B cell (primary cell): Measurements from ENCODE around the gene GALNT18. TPM values are rescaled to one million over a fixed set of nuclear protein-coding genes. Genes with fewer than 3 reads are reported as not detected.

Source experiments
- ATAC-seq: fragments of 200-7000 bp; cut with Tn5 transposase; one replicate; pipeline ENCODE4 v1.10.0; 2021; ENCODE audit warnings: low read depth, mild to moderate bottlenecking, moderate number of reproducible peaks, moderate library complexity
- CTCF ChIA-PET: fragments of 350-600 bp; sonication (Branson Sonifier 250); formaldehyde crosslinking; loops from one replicate; lab custom pipeline; 2021; ENCODE audit warnings: antibody characterized with exemption, inconsistent platforms; lab: Charles Lee
- POLR2A ChIA-PET: fragments of 350-600 bp; sonication (Branson Sonifier 250); formaldehyde crosslinking; loops from one replicate; lab custom pipeline; 2021; ENCODE audit warnings: antibody characterized with exemption; lab: Charles Lee
- DNase-seq: peaks from one replicate; pipeline ENCODE4 v3.0.0; 2013
- H2AFZ ChIP-seq: 2 replicates; pipeline ENCODE4 v1.6.1; 2012; ENCODE audit warnings: mild to moderate bottlenecking, low read depth, low read length; ENCODE audit not compliant: insufficient read depth, poor library complexity, severe bottlenecking
- H3K27ac ChIP-seq, 2 donors: 1 replicate in 1 of 2; 2 replicates in 1 of 2; pipeline ENCODE4 v1.5.1; 2012 to 2013; ENCODE audit warnings: low read length in 2 of 2, mild to moderate bottlenecking in 2 of 2, moderate library complexity in 1 of 2
- H3K27me3 ChIP-seq, 4 experiments: fragments of 200-600 bp in 1 of 4; sonication (generic) in 1 of 4; replicated peaks in 1 of 4; 1 replicate in 2 of 4; 2 replicates in 2 of 4; pipeline versions ENCODE4 v1.6.1 to v1.7.0; 2013 to 2016; ENCODE audit warnings: low read length in 3 of 4, mild to moderate bottlenecking in 2 of 4, mixed read lengths in 1 of 4, moderate library complexity in 1 of 4; ENCODE audit not compliant: insufficient read depth in 4 of 4, control insufficient read depth in 3 of 4; ENCODE audit errors: control extremely low read depth in 1 of 4
- H3K36me3 ChIP-seq, 2 experiments: replicated peaks in 1 of 2; 1 replicate in 1 of 2; 2 replicates in 1 of 2; pipeline versions ENCODE4 v1.6.1 to v1.7.1; 2013; ENCODE audit warnings: low read length in 1 of 2; ENCODE audit not compliant: insufficient read depth in 2 of 2, control insufficient read depth in 1 of 2; ENCODE audit errors: control extremely low read depth in 1 of 2, extremely low read depth in 1 of 2
- H3K4me1 ChIP-seq, 2 donors: fragments of 200-600 bp in 1 of 2; sonication (generic) in 1 of 2; 1 replicate in 1 of 2; 2 replicates in 1 of 2; pipeline versions ENCODE4 v1.5.1 to v1.6.1; 2013 to 2017; ENCODE audit warnings: low read length in 2 of 2; ENCODE audit not compliant: control insufficient read depth in 2 of 2, insufficient read depth in 2 of 2
- H3K4me2 ChIP-seq: replicated peaks from 2 replicates; pipeline ENCODE3; 2012; ENCODE audit warnings: mild to moderate bottlenecking, low read depth, low read length; ENCODE audit not compliant: poor library complexity, severe bottlenecking
- H3K4me3 ChIP-seq, 5 experiments: fragments of 200-600 bp in 1 of 5; sonication (generic) in 1 of 5; 1 replicate in 3 of 5; 2 replicates in 2 of 5; pipeline versions ENCODE4 v1.5.1 to v1.7.0; 2011 to 2016; ENCODE audit warnings: low read length in 4 of 5, mild to moderate bottlenecking in 4 of 5, low read depth in 2 of 5, control low read depth in 1 of 5, moderate library complexity in 1 of 5; ENCODE audit not compliant: insufficient read depth in 1 of 5; ENCODE audit errors: control extremely low read depth in 1 of 5, extremely low read depth in 1 of 5
- H3K79me2 ChIP-seq: fragments of 200-600 bp; sonication (generic); one replicate; pipeline ENCODE4 v1.6.0; 2016; ENCODE audit warnings: low read length; ENCODE audit not compliant: control insufficient read depth, insufficient read depth
- H3K9ac ChIP-seq: fragments of 200-600 bp; sonication (generic); 2 replicates; pipeline ENCODE4 v1.6.1; 2017; ENCODE audit warnings: mild to moderate bottlenecking, low read length, moderate library complexity
- H3K9me3 ChIP-seq, 3 donors: one replicate each; pipeline versions ENCODE4 v1.6.1 to v1.7.1; 2013; ENCODE audit warnings: low read length in 2 of 3; ENCODE audit not compliant: control insufficient read depth in 2 of 3, insufficient read depth in 1 of 3; ENCODE audit errors: control extremely low read depth in 1 of 3
- H4K20me1 ChIP-seq: 2 replicates; pipeline ENCODE4 v1.6.0; 2012; ENCODE audit warnings: mild to moderate bottlenecking, low read length; ENCODE audit not compliant: insufficient read depth, control insufficient read depth, poor library complexity, severe bottlenecking
- H3K27ac Mint-ChIP-seq: one replicate; pipeline ENCODE4 v1.8.0; 2021; ENCODE audit warnings: mixed read lengths
- H3K27me3 Mint-ChIP-seq: one replicate; pipeline ENCODE4 v1.8.0; 2021; ENCODE audit warnings: mixed read lengths
- H3K4me1 Mint-ChIP-seq: one replicate; pipeline ENCODE4 v1.8.0; 2021; ENCODE audit warnings: mixed read lengths
- H3K4me3 Mint-ChIP-seq: one replicate; pipeline ENCODE4 v1.8.0; 2021; ENCODE audit warnings: mixed read lengths
- H3K9me3 Mint-ChIP-seq: one replicate; pipeline ENCODE4 v1.8.0; 2022; ENCODE audit warnings: mixed read lengths; ENCODE audit not compliant: insufficient read depth
- EZH2 ChIP-seq: IDR thresholded peaks from 2 replicates; pipeline ENCODE4 v1.6.1; 2012; ENCODE audit warnings: borderline replicate concordance, low read depth, mild to moderate bottlenecking, moderate library complexity, low read length; ENCODE audit not compliant: insufficient read depth, poor library complexity, severe bottlenecking
- intact Hi-C: fragments of 100-400 bp; cut with micrococcal nuclease; formaldehyde crosslinking; loops from one replicate; pipeline ENCODE4 v1.10.0; 2022
- polyA plus RNA-seq: library from polyadenylated mRNA; depleted of rRNA; stranded (reverse); fragments of >200 nt; gene quantifications from 2 replicates; pipeline ENCODE4 v1.2.3, GENCODE V29; 2012
- total RNA-seq, 2 donors: library from RNA; stranded (reverse); fragments of 120-200 nt in 1 of 2; gene quantifications; 1 replicate in 1 of 2; 2 replicates in 1 of 2; pipeline versions ENCODE4 v1.2.3 to v1.2.4, GENCODE V29; 2013 to 2022
- TF ChIP-seq, protein P1 (sequence below): fragments of 200-600 bp; IDR thresholded peaks from one replicate; pipeline ENCODE4 v1.8.0; 2022; ENCODE audit warnings: antibody characterized with exemption, mild to moderate bottlenecking

Gene GALNT18
- total and polyA plus RNA-seq, 2 donors (not counting 1 experiment from before 2014, with no cell fraction given): not detected

DNA sequence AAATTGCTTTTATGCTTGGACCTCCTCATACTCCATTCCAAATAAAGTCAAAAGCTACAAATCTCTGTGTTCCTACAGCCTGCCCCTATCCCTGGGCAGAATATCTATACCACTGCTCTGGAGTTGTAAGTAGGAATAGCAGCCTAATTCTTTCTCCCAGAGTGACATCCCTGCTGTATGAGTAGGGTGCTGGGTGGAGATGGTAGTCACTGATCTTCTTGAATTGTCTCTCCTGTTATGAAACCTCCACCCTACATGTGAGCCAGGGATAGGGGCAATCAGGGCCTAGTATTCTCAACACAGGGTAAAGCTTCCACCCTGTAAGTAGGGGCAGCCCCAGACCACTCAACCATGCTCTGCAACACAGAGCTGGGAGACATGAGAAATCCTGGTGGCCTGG is 19.8 kb downstream of the GALNT18 start:
- ATAC-seq (no peak), DNase-seq (no peak)
- no peak for TF ChIP-seq EZH2
- TF ChIP-seq, protein P1, sequence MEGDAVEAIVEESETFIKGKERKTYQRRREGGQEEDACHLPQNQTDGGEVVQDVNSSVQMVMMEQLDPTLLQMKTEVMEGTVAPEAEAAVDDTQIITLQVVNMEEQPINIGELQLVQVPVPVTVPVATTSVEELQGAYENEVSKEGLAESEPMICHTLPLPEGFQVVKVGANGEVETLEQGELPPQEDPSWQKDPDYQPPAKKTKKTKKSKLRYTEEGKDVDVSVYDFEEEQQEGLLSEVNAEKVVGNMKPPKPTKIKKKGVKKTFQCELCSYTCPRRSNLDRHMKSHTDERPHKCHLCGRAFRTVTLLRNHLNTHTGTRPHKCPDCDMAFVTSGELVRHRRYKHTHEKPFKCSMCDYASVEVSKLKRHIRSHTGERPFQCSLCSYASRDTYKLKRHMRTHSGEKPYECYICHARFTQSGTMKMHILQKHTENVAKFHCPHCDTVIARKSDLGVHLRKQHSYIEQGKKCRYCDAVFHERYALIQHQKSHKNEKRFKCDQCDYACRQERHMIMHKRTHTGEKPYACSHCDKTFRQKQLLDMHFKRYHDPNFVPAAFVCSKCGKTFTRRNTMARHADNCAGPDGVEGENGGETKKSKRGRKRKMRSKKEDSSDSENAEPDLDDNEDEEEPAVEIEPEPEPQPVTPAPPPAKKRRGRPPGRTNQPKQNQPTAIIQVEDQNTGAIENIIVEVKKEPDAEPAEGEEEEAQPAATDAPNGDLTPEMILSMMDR: no peak
- Histone ChIP-seq H3K36me3 (no peaks in the 10 kb centered on the region), H3K27me3 (peaks cover 0 to 7% (median 0%) of the 10 kb centered on the region in 4 experiments), H4K20me1 (no peaks in the 10 kb centered on the region), H3K4me2 (no peak overlapping the region), H2AFZ (no peak overlapping the region), H3K9ac (no peak overlapping the region), H3K4me3 (no peak overlapping the region), H3K27ac (no peak overlapping the region), H3K79me2 (no peaks in the 10 kb centered on the region), H3K4me1 (no peaks in the 10 kb centered on the region), H3K9me3 (peaks cover 0 to 1% (median 0%) of the 10 kb centered on the region in 3 donors)
- CTCF ChIA-PET: no interaction called here
- H3K27me3 Mint-ChIP-seq: peaks cover 15% of the 10 kb centered on the region
- intact Hi-C loops: no loop called here
- H3K27ac Mint-ChIP-seq: no peak overlapping the region
- no peaks in the 10 kb centered on the region for H3K4me1 Mint-ChIP-seq
- H3K4me3 Mint-ChIP-seq: no peak overlapping the region
- POLR2A ChIA-PET: no interaction called here
- peaks cover 3% of the 10 kb centered on the region for H3K9me3 Mint-ChIP-seq

DNA sequence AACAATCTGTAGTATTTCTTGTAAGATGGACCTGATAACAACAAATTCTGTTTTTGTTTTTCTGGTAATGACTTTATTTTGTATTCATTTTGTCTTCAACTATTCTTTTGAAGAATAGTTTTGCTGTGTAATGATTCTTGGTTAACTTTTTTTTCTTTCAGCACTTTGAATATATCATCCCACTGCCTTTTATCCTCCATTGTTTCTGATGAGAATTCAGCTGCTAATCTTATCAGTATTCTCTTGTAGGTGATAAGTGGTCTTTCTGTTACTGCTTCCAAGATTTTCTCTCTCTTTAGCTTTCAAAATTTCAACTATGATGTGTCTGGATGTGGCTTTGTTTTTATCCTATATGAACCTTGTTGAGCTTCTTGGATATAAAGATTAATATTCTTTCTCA is 21.5 kb downstream of the GALNT18 start:
- no peaks in the 10 kb centered on the region for H4K20me1 ChIP-seq
- Mint-ChIP-seq H3K27ac (no peak overlapping the region), H3K27me3 (peaks cover 15% of the 10 kb centered on the region), H3K4me3 (no peak overlapping the region), H3K4me1 (no peaks in the 10 kb centered on the region), H3K9me3 (peaks cover 3% of the 10 kb centered on the region)
- ATAC-seq: no peak
- H3K27me3 ChIP-seq: peaks cover 0 to 7% (median 0%) of the 10 kb centered on the region in 4 experiments
- H3K4me1 ChIP-seq: no peaks in the 10 kb centered on the region
- ChIA-PET POLR2A (no interaction called here), CTCF (no interaction called here)
- no peak overlapping the region for H3K9ac ChIP-seq
- no peaks in the 10 kb centered on the region for H3K36me3 ChIP-seq
- H3K79me2 ChIP-seq: no peaks in the 10 kb centered on the region
- H3K27ac ChIP-seq: no peak overlapping the region
- H3K4me2 ChIP-seq: no peak overlapping the region
- no peak for DNase-seq
- H3K9me3 ChIP-seq: peaks cover 0 to 1% (median 0%) of the 10 kb centered on the region in 3 donors
- no peak overlapping the region for H3K4me3 ChIP-seq
- intact Hi-C loops: no loop called here
- TF ChIP-seq EZH2: no peak
- TF ChIP-seq, protein P1: no peak
- no peak overlapping the region for H2AFZ ChIP-seq
